HG03469 (cell line): ENCODE data around the gene FANCC.

Source experiments
- ATAC-seq: cut with Tn5 transposase; IDR thresholded peaks from one replicate; pipeline ENCODE4 v1.9.1; 2021; ENCODE audit warnings: mild to moderate bottlenecking, moderate library complexity, moderate number of reproducible peaks; ENCODE audit not compliant: unreplicated experiment

Gene FANCC

GRCh38 chr9:95317119-95317892 is at the start of gene FANCC:
Gene FANCC, minus strand, starts transcription at chr9:95317709. Its CDS starts 68,418 bp downstream, at chr9:95249291.
- ATAC-seq, result no peak

- ATAC-seq, result no peak
These were observed 49.3 kb upstream of the FANCC start for GRCh38 chr9:95366731-95367325.

DNA sequence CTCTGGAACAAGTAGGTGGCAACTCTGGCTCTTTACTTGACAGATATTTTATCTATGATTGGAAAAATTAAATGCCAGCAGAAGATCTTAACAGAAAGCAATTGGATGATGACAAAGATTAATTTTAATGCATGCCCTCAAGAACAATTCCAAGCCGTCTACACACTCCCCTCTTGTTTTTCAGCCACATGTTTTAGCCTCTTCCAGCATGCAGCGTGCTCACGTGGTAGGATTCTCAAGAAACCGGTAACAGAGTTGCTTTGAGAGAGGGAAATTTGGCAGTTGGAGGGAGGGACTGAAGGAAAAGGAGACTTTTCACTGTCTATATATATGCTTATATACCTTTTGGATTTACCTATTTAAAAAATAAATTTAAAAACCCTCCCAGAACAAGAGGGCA is 48.3 kb upstream of the FANCC start:
- ATAC-seq, result no peak

DNA sequence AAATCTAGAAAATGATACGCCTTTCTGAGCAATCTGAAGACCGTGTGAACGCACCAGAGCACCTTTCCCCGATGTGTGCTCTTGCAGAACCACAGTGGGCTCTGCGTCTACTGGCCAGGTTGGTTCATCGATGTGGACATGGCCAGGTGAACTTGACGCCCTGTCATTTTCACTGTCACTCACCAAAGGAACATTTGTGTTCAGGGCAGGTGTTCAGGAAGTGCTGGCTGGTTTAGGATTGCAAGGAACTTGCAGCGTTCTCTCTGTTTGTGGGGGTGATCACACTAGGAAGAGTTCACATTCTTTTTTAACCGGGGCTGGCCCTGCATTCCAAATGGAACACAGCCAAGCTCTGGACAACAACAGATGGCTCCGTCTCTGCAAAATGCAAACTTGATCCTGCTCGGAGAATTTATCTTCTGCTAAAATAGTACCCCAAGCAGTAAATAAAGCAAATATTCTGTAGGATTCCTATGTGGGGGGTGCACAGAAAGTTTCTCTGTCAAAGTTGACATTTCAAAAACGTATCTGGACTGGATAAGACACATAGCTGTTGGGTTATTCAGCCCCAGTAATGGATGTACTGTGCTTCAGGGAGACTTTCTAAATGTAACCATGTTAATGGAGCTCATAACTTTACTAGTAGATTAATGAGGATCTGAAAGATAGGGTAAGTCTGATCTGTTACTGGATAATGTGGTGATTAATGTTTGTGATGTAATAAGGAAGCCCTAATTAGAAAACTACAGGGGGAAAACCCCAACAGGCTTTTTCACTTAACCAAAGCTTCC is 45.7 kb upstream of the FANCC start:
- no peak for ATAC-seq

DNA sequence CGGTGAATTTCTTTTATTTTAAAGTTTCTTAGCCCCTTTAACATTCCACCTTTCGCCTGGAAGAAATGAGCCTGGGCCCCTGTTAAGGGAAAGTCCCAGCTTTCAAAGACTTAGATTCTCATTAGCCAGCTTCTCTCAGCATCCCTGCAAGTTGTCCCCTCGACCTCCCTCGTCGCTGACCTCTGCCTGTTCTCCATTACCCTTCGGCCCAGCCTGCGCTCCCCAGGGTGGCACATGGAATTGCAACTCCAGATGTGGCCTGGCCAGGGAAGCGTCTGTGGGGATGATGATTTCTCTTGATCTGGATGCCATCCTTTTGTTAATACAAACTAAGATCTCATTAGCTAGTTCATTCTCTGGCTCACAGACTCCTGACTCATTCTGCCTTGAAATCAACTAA is 43.4 kb upstream of the FANCC start:
- no peak for ATAC-seq

DNA sequence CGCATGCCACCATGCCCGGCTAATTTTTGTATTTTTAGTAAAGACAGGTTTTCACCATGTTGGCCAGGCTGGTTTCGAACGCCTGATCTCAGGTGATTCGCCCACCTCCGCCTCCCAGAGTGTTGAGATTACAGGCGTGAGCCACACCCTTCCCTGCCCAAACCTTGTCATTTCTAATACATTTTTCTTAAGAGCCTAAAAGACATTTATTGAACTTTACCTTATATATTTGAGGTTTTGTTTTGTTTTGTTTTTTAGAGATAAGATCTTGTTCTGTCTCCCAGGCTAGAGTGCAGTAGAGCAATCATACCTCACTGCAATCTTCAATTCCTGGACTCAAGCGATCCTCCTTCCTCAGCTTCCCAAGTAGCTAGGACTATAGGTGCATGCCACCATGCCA is 39.8 kb upstream of the FANCC start:
- no peak for ATAC-seq

- ATAC-seq, result no peak
These were observed 38.0 kb upstream of the FANCC start for GRCh38 chr9:95355500-95355899.

- no peak for ATAC-seq
These were observed 33.5 kb upstream of the FANCC start for GRCh38 chr9:95351051-95351450.

GRCh38 chr9:95350266-95350665 is 32.8 kb upstream of the FANCC start:
- no peak for ATAC-seq

DNA sequence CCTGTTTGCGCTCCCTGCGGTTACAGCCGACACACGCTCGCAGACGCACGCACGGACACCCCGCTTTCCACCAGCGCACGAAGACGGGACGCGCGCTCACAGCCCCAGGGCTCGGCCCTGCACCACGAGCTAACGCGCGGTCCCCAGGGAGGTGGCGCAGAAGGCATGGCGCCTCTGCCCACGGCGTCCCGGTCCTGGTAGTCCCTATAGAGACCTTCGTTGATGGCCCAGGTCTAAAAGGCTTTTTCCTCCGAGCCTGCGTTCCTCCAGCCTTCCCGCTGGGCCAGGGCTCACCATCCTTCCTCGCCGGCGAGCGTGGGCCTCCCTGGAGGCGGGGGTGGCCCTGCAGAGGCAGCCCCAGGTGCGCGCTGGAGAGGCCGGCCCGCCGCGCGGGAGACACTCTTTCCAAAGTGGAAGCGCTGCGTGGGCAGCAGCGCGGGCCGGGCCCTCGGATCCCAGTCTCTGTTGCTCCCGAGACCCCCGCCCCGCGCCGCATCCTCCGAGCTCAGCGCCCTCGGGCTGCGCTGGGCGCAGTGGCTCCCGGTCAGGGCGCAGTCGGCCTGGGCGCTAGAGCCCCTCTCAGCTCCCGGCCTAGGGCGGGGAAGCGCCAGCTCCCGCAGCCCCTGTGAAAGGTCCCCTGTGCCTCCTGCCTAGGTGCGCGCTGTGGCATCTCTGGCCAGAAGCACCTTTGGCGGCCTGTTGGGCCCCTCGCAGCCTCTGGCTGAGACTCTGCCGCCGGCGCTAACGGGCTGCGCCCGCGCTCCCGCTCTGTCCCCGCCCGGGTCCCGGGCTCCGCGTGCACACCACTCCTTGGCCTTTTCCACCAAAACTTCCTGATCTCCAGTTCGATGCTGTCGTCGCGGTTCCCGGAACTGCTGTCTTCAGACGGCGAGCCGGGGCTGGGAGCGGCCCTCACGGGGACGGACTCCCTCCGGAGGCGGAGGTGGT is 31.9 kb upstream of the FANCC start:
- ATAC-seq, result no peak

GRCh38 chr9:95346021-95346420 is 28.5 kb upstream of the FANCC start:
- ATAC-seq, result no peak

DNA sequence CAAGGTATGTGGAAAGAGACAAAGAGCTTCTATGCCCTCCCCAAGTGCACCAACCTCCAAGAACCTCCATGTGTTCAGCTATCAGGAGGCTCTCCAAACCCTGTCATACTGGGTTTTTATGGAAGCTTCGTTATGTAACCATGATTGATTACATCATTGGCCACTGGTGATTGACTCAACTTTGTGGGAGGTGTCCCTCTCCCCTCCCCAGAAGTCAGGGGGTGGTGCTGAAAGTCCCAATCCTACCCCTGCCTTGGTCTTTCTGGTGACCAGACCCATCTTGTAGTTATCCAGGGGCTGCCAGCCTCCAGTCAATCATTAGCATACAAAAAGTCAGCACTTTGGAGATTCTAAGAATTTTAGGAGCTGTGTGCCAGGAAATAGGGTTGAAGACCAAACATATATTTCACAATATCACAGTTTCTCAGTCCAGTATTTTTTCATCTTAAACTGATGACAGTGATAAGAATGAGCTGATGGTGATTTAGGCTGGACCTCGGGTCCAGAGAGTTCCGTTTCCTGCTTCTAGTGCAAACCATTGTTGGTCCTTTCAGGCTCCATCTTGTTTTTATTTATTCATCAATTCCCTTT is 27.3 kb upstream of the FANCC start:
- no peak for ATAC-seq

DNA sequence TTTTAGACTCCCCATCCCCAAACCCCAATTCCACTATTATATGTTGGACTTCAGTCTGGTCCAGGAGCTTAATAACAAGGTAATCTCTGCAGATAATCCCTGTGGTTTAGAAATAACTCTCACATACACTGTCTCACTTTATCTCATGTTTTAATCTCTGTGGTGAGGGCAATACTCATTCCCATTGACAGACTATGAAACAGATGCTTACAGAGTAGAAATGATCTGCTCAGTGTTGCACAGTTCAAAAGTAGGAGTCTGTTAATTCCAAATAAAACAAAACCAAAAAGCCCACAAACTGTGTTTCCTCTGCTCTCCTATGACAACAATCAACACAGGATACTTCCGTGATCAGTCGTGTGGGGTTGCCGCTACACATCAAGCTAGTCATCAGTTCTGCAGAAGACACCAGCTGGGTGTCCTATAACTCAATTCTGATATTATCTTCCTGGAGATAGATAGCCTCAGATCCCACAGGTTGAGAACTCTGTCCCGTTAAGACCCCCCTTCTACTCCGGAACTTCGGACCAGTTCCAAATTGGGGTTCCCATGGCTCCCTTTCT is 26.3 kb upstream of the FANCC start:
- no peak for ATAC-seq

GRCh38 chr9:95342571-95342970 is 25.1 kb upstream of the FANCC start:
- no peak for ATAC-seq

DNA sequence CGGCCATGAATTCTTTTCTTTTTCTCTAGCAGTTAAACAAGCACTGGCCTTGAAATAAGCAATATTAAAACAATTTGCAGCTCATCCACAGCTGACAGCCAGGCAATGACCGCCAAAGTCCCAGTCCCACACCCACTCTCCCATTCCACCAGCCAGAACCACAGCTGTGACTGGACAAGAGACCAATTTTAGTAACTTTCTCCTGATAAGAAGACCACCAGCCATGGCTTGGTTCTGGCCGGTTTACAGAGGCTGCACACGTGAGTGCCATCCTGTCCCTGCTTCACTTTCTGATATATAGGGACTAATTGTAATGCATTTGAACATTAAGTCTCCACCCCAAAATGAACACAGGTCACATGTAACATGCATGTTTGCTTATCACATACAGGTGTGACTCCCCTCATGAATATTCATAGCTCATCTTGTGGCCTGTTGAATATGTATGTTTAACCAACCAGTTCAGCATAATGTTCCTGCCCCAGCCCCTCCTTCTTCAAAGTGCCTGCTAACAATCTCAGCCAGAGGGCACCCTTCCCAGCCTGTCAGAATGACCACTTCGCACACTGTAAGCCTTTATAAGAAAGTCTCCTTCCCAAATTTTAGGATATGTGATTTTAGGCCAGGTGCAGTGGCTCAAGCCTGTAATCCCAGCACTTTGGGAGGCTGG is 23.9 kb upstream of the FANCC start:
- no peak for ATAC-seq

GRCh38 chr9:95338243-95338642 is 20.7 kb upstream of the FANCC start:
- no peak for ATAC-seq

DNA sequence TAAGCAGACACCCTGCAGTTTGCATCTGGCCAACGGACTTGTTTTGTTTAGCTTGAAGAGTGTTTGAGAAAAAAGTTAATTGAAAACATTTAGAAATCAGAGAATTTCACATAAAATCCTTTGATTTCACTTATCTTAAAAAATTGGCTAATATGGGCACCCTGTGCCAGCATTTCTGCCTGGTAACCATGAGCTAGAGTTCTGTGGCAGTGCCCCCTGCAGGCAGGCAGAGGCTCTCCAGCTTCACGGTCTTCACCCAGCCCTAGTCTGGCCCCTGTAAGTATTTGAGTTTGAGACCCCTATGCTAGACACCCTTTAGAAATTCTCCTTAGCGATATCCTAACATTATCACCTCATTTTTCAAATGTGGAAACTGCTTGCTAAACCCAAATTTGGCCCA is 18.8 kb upstream of the FANCC start:
- no peak for ATAC-seq

DNA sequence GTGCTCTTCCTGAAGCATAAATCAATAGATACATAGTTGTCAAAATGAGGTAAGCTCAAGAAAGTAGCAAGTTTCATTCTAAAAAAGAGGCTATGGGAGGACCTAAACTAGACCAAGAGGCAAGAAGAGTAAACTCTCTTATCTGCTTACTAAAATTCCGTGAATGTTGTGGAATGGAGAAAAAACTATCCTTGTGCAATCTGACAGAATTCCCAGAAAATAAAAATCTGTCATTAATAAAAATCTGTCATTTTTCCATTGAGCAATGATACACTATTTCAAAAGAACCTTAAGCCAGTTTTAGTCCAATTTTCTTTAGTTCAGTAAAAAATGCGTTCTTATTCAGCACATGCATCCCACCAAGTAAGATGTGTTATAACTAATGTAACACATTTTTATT is 15.9 kb upstream of the FANCC start:
- no peak for ATAC-seq

DNA sequence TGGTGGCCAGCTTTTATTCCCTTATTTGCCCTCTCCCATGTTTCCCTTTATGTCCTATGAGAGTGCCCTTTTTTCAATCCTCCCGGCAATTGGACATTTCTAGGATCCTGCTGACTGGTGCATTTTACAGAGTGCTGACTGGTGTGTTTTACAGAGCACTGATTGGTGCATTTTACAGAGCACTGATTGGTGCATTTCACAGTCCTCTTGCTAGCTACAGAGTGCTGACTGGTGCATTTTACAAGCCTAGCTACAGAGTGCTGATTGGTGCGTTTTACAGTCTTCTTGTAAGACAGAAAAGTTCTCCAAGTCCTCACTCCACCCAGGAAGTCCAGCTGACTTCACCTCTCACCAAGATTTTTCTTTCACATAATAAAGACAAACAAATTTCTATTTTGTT is 15.4 kb upstream of the FANCC start:
- ATAC-seq, result no peak
